Keratinocyte (primary cell): ENCODE results near the gene B3GALT4.

Experiments
- CTCF ChIP-seq, 3 experiments: IDR thresholded peaks in 1 of 3; conservative IDR thresholded peaks in 1 of 3; optimal IDR thresholded peaks in 1 of 3; 2 replicates in 2 of 3; 3 replicates in 1 of 3; pipeline versions ENCODE3 to v1.5.1; 2011; ENCODE audit warnings: low read length in 3 of 3, mild to moderate bottlenecking in 3 of 3, moderate library complexity in 2 of 3, control low read depth in 1 of 3, inconsistent platforms in 1 of 3; ENCODE audit not compliant: insufficient read depth in 2 of 3; ENCODE audit errors: extremely low read depth in 1 of 3
- EZH2 ChIP-seq: IDR thresholded peaks from one replicate; pipeline ENCODE4 v1.6.1; 2012; ENCODE audit warnings: inconsistent platforms, mild to moderate bottlenecking, low read length, moderate library complexity

- no peak for TF ChIP-seq CTCF (optimal IDR thresholded peaks at IDR 0.05 in 1 of 3, IDR thresholded peaks at IDR 0.05 in 1 of 3, conservative IDR thresholded peaks at IDR 0.05 in 1 of 3; ENCODE audit: extremely low read depth in 1 of 3, insufficient read depth in 2 of 3, low read length in 3 of 3)
- TF ChIP-seq EZH2: no peak
Observed at GRCh38 chr6:33236852-33237251, 40.1 kb upstream of the B3GALT4 start.
